A204.1 (cell line): ENCODE data around the gene LPAR1.
A peak's percentile ranks its signal among the peaks of the same experiment; 100 is the strongest.

Experiments
- FAIRE-seq: peaks from 2 replicates; lab custom pipeline; 2012; peaks lifted over from hg19 to GRCh38; lab: Jason Lieb, UNC

The LPAR1 gene

GRCh38 chr9:110918316-110919049, 119.8 kb downstream of the LPAR1 start:
- no peak for FAIRE-seq

GRCh38 chr9:110916403-110916802, 121.9 kb downstream of the LPAR1 start:
- FAIRE-seq: no peak

- no peak for FAIRE-seq
Observed at GRCh38 chr9:110912419-110913291, 125.6 kb downstream of the LPAR1 start.

GRCh38 chr9:110911659-110912418, 126.4 kb downstream of the LPAR1 start:
- no peak for FAIRE-seq

- no peak for FAIRE-seq
Observed at GRCh38 chr9:110908894-110909293, 129.4 kb downstream of the LPAR1 start.

GRCh38 chr9:110900917-110901316, 137.4 kb downstream of the LPAR1 start:
- FAIRE-seq: no peak

- no peak for FAIRE-seq
Observed at GRCh38 chr9:110900456-110900855, 137.8 kb downstream of the LPAR1 start.

GRCh38 chr9:110898866-110899265, 139.4 kb downstream of the LPAR1 start:
- no peak for FAIRE-seq

- no peak for FAIRE-seq
Observed at GRCh38 chr9:110898358-110898757, 139.9 kb downstream of the LPAR1 start.

- FAIRE-seq: no peak
Observed at GRCh38 chr9:110897943-110898342, 140.3 kb downstream of the LPAR1 start.

- FAIRE-seq: no peak
Observed at GRCh38 chr9:110895147-110895905, 142.9 kb downstream of the LPAR1 start.

GRCh38 chr9:110894731-110895130, 143.5 kb downstream of the LPAR1 start:
- no peak for FAIRE-seq

- FAIRE-seq: no peak
Observed at GRCh38 chr9:110892689-110893088, 145.6 kb downstream of the LPAR1 start.

- peak; percentile 3 for FAIRE-seq
Observed at GRCh38 chr9:110891760-110892159, 146.5 kb downstream of the LPAR1 start.

- peak; percentile 11 for FAIRE-seq
Observed at GRCh38 chr9:110890416-110890815, 147.9 kb downstream of the LPAR1 start.

GRCh38 chr9:110887276-110887675, 151.0 kb downstream of the LPAR1 start:
- peak; percentile 74 for FAIRE-seq

GRCh38 chr9:110886832-110887231, 151.4 kb downstream of the LPAR1 start:
- FAIRE-seq: no peak

GRCh38 chr9:110880189-110880588, 158.1 kb downstream of the LPAR1 start:
- no peak for FAIRE-seq

GRCh38 chr9:110877374-110877773, 160.9 kb downstream of the LPAR1 start:
- peak; percentile 85 for FAIRE-seq

GRCh38 chr9:110876929-110877328, 161.3 kb downstream of the LPAR1 start:
- no peak for FAIRE-seq

- no peak for FAIRE-seq
Observed at GRCh38 chr9:110874963-110875674, 163.2 kb downstream of the LPAR1 start.
